IPS-20b (cell line): ENCODE measurements around the gene P2RX4.
"Not testable (repeated sequence)": the region's sequence is repeated elsewhere in the genome, so short reads cannot be mapped to it uniquely, and the experiment has no call there.

Experiments
- H3K27ac ChIP-seq: one replicate; pipeline ENCODE4 v1.5.1; 2013; ENCODE audit warnings: low read length
- H3K27me3 ChIP-seq: 2 replicates; pipeline ENCODE4 v1.6.1; 2013; ENCODE audit warnings: mild to moderate bottlenecking, low read length, inconsistent platforms; ENCODE audit not compliant: insufficient read depth
- H3K36me3 ChIP-seq: 2 replicates; pipeline ENCODE4 v1.6.1; 2013; ENCODE audit warnings: low read depth, mild to moderate bottlenecking, inconsistent platforms, low read length, moderate library complexity; ENCODE audit not compliant: insufficient read depth
- H3K4me1 ChIP-seq: 2 replicates; pipeline ENCODE4 v1.6.1; 2013; ENCODE audit warnings: mild to moderate bottlenecking, control low read depth, inconsistent platforms, low read length, moderate library complexity; ENCODE audit not compliant: insufficient read depth
- H3K4me3 ChIP-seq: 2 replicates; pipeline ENCODE4 v1.5.1; 2013; ENCODE audit warnings: mild to moderate bottlenecking, low read length, inconsistent platforms
- H3K9ac ChIP-seq: 2 replicates; pipeline ENCODE4 v1.6.1; 2013; ENCODE audit warnings: low read depth, mild to moderate bottlenecking, inconsistent platforms, low read length, moderate library complexity
- H3K9me3 ChIP-seq: 2 replicates; pipeline ENCODE4 v1.6.1; 2013; ENCODE audit warnings: mild to moderate bottlenecking, low read depth, low read length, inconsistent platforms; ENCODE audit not compliant: insufficient read depth

Gene P2RX4

DNA sequence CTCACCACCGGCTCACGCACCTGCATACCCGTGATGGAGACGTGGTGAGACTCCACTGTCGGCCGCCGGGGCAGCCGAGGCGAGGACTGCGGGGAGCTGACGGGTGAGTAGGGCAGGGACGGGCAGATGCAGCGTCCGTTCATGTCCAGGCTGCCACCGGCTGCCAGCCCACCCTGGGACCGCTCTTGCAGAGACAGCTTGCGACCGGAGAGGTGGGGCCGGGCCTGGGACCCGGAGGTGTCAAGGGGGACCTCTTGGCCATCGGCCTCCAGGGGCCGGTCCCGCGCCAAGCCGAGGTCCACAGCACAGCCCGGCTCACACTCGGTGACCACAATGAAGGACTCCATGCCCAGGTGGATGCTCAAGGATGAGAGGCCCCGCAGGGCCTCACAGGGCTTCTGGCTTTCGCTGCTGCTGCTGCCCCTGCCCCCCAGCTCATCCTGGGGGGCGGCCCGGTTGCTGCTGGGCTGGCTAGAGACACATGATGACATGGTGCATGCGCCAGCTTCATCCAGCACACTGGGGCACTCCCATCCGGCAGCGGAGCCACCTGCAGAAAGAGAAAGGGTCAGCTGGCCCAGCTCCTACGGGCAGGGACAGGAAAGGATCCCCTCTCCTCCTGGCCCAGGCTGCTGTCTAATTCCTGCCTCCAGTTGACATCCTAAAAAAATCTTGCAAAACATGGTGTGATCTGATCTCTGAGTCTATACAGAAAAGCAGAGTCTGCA is 64.3 kb downstream of the P2RX4 start:
- no peaks in the 10 kb centered on the region for H3K4me1 ChIP-seq
- no peak overlapping the region for H3K27ac ChIP-seq
- no peaks in the 10 kb centered on the region for H3K9me3 ChIP-seq
- no peak overlapping the region for H3K9ac ChIP-seq
- H3K27me3 ChIP-seq: no peaks in the 10 kb centered on the region
- H3K4me3 ChIP-seq: no peak overlapping the region
- peaks cover 37% of the 10 kb centered on the region for H3K36me3 ChIP-seq

- Histone ChIP-seq H3K4me3 (no peak overlapping the region), H3K27me3 (no peaks in the 10 kb centered on the region), H3K4me1 (peaks cover 3% of the 10 kb centered on the region), H3K36me3 (0 out of 2 replicates have a peak, but pooled peaks cover 22% of the 10 kb centered on the region), H3K9ac (no peak overlapping the region), H3K9me3 (no peaks in the 10 kb centered on the region), H3K27ac (no peak overlapping the region)
Observed at GRCh38 chr12:121277374-121277759, 67.4 kb downstream of the P2RX4 start.

GRCh38 chr12:121278169-121279070 is 68.5 kb downstream of the P2RX4 start:
- H3K27ac ChIP-seq: no peak overlapping the region
- H3K9ac ChIP-seq: no peak overlapping the region
- H3K4me1 ChIP-seq: peaks cover 3% of the 10 kb centered on the region
- no peak overlapping the region for H3K4me3 ChIP-seq
- H3K27me3 ChIP-seq: no peaks in the 10 kb centered on the region
- H3K9me3 ChIP-seq: no peaks in the 10 kb centered on the region
- 0 out of 2 replicates have a peak, but pooled peaks cover 15% of the 10 kb centered on the region for H3K36me3 ChIP-seq

GRCh38 chr12:121279071-121279375 is 69.1 kb downstream of the P2RX4 start:
- Histone ChIP-seq H3K27ac (no peak overlapping the region), H3K36me3 (0 out of 2 replicates have a peak, but pooled peaks cover 13% of the 10 kb centered on the region), H3K4me3 (no peak overlapping the region), H3K4me1 (peaks cover 3% of the 10 kb centered on the region), H3K27me3 (no peaks in the 10 kb centered on the region), H3K9me3 (no peaks in the 10 kb centered on the region), H3K9ac (no peak overlapping the region)

GRCh38 chr12:121279507-121279915 is 69.6 kb downstream of the P2RX4 start:
- H3K4me1 ChIP-seq: peaks cover 3% of the 10 kb centered on the region
- no peak overlapping the region for H3K9ac ChIP-seq
- no peak overlapping the region for H3K4me3 ChIP-seq
- H3K27me3 ChIP-seq: no peaks in the 10 kb centered on the region
- H3K27ac ChIP-seq: no peak overlapping the region
- no peaks in the 10 kb centered on the region for H3K9me3 ChIP-seq
- 0 out of 2 replicates have a peak, but pooled peaks cover 14% of the 10 kb centered on the region for H3K36me3 ChIP-seq

GRCh38 chr12:121280531-121280930 is 70.6 kb downstream of the P2RX4 start:
- H3K27ac ChIP-seq, H3K4me1 ChIP-seq, H3K27me3 ChIP-seq, H3K4me3 ChIP-seq, H3K9ac ChIP-seq, H3K9me3 ChIP-seq: not testable (repeated sequence)
- 0 out of 2 replicates have a peak, but pooled peaks cover 14% of the 10 kb centered on the region for H3K36me3 ChIP-seq

- H3K36me3 ChIP-seq: 0 out of 2 replicates have a peak, but pooled peaks cover 14% of the 10 kb centered on the region
Observed at GRCh38 chr12:121281116-121281515, 71.2 kb downstream of the P2RX4 start.

DNA sequence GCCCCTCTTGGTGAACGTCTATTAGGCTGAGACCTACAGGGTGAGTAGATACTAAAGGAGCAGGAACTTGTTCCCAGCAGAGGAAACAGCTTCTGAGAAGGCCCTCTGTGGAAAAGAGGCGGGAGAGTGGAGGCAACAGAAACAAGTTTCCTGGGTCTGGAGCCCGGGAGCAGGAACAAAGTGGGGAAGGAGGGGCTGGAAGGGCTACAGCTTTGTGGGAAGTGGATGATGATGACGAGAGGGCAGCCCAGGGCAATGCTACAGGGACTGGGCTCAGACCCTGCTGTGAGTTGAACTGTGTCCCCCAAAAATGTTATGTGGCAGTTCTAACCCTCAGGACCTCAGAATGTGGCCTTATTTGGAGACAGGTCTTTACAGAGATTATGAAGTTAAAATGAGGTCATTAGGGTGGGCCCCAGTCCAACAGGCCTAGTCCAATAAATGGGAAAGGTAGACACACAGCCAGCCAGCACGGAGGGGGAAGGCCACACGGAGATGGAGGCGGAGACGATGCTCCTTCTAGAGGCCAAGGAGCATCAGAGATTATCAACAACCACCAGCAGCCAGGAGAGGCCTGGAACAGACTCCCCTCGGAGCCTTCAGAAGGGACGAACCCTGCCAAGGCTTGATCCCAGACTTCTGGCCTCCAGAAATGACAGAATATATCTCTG is 72.3 kb downstream of the P2RX4 start:
- Histone ChIP-seq H3K9me3 (no peaks in the 10 kb centered on the region), H3K4me1 (peaks cover 3% of the 10 kb centered on the region), H3K4me3 (no peak overlapping the region), H3K36me3 (0 out of 2 replicates have a peak, but pooled peaks cover 14% of the 10 kb centered on the region), H3K9ac (no peak overlapping the region), H3K27me3 (no peaks in the 10 kb centered on the region), H3K27ac (no peak overlapping the region)

More at GRCh38 chr12:121281116-121281515, 71.2 kb downstream of the P2RX4 start:
- not testable (repeated sequence) for H3K27ac ChIP-seq, H3K9me3 ChIP-seq, H3K4me1 ChIP-seq, H3K27me3 ChIP-seq
- Histone ChIP-seq H3K4me3 (peak overlapping the region; percentile 1; the same call in 1 of the 2 replicates), H3K9ac (0 out of 2 replicates have a peak overlapping the region, but pooled peaks have one; percentile 27)

DNA sequence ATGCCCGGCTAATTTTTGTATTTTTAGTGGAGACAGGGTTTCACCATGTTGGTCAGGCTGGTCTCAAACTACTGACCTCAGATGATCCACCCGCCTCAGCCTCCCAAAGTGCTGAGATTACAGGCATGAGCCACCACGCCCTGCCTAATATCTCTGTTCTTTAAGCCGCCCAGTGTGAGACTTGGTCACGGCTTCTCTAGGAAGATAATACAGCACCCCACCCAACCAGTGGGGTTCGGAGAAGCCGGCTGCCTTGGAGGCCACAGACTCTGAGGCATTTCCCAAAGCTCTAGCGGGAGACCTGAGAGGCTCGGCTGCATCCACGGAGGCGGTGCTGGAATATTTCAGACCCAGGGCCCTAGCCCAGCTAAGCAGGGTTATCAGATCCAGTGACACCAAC is 73.0 kb downstream of the P2RX4 start:
- not testable (repeated sequence) for H3K4me3 ChIP-seq, H3K27me3 ChIP-seq, H3K9me3 ChIP-seq, H3K4me1 ChIP-seq, H3K9ac ChIP-seq, H3K27ac ChIP-seq
- H3K36me3 ChIP-seq: 0 out of 2 replicates have a peak, but pooled peaks cover 11% of the 10 kb centered on the region

DNA sequence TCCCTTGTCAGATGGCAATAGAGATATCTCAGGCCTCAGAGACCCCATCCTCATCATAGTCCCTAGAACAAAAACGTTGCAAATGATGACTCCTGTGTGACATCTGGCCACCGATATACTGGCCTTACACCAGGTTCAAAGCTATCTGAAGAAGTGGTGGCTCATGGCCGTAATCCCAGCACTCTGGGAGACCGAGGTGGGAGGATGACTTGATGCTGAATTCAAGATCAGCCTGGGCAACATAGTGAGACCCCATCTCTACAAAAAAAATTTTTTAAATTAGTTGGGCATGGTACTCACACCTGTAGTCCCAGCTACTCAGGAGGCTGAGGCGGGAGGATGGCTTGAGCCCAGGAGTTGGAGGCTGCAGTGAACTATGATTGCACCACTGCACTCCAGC is 73.5 kb downstream of the P2RX4 start:
- peaks cover 7% of the 10 kb centered on the region for H3K4me1 ChIP-seq
- H3K36me3 ChIP-seq: 0 out of 2 replicates have a peak, but pooled peaks cover 7% of the 10 kb centered on the region
- no peak overlapping the region for H3K9ac ChIP-seq
- no peaks in the 10 kb centered on the region for H3K27me3 ChIP-seq
- no peak overlapping the region for H3K4me3 ChIP-seq
- H3K9me3 ChIP-seq: no peaks in the 10 kb centered on the region
- no peak overlapping the region for H3K27ac ChIP-seq
